NOMO-1 treated with dmso at 0.1 percent for 144 hours (cell line): ENCODE results near the gene CYBA.

Source experiments
- DNase-seq: peaks from one replicate; lab custom pipeline; 2025; ENCODE audit not compliant: unreplicated experiment; lab: John Stamatoyannopoulos, UW

CYBA gene

DNA sequence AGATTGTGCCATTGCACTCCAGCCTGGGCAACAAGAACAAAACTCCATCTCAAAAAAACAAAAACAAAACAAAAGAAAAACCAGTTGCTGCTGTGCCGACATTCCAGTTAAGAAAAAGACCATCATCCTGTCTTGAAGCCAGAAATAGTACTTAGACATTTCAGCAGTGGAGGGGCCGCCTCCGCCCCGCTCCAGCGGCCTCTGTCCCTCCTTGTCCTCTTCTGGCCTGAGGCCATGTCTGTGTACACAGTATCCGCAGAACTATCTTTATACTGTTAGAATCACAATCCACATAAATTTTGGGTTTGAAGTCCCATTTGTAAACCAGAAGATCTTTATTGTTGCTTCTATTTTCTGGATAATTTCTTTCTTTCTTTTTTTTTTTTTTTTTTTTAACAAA lies 55.8 kb downstream of the CYBA start:
- no peak for DNase-seq

- no peak for DNase-seq
Observed at GRCh38 chr16:88593910-88594309, 56.9 kb downstream of the CYBA start.

DNA sequence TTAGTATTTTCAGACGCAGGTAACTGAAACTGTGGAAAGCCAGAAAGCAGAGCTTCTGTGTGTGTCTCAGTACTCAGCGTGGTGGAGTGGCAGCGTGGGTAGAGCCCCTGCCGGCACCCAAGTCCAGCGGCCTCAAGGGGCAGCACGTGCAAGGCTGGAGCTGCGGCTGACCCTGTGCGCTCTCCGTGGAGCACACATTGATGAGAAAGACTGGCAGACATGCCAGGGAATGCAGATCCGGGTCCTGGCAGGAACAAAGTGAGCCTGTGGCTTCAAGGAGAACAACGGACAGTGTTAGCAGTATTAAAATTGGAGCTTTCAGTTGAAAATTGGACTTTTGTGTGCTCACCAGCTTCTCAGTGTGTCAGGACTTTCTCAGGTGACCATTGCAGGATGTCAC lies 57.4 kb downstream of the CYBA start:
- no peak for DNase-seq
